Kidney epithelial cell (primary cell): ENCODE measurements around the gene SNRNP40. TPM values are rescaled to one million over a fixed set of nuclear protein-coding genes. Genes with fewer than 3 reads are reported as not detected.
"Not testable (repeated sequence)": the region's sequence is repeated elsewhere in the genome, so short reads cannot be mapped to it uniquely, and the experiment has no call there.

Experiments
- DNase-seq: peaks from one replicate; pipeline ENCODE4 v3.0.0-alpha.2; 2010; ENCODE audit warnings: low read depth
- H3K27me3 ChIP-seq: 2 replicates; pipeline ENCODE4 v1.6.0; 2011; ENCODE audit warnings: low read length; ENCODE audit not compliant: control insufficient read depth, insufficient read depth
- H3K36me3 ChIP-seq: 2 replicates; pipeline ENCODE4 v1.5.1; 2011; ENCODE audit warnings: low read length; ENCODE audit not compliant: control insufficient read depth, insufficient read depth
- H3K4me3 ChIP-seq: 2 replicates; pipeline ENCODE4 v1.5.1; 2011; ENCODE audit warnings: low read depth, mild to moderate bottlenecking, control low read depth, low read length
- total RNA-seq: library from RNA; depleted of rRNA; stranded (reverse); fragments of >200 nt; gene quantifications from 2 replicates; pipeline ENCODE4 v1.2.3, GENCODE V29; 2015
- TF ChIP-seq, protein P1 (sequence below): IDR thresholded peaks from 2 replicates; pipeline ENCODE4 v1.5.1; 2011; ENCODE audit warnings: mild to moderate bottlenecking, moderate library complexity, low read length, control low read depth, inconsistent platforms; ENCODE audit not compliant: insufficient read depth, poor library complexity, severe bottlenecking

Gene SNRNP40
- total RNA-seq, 1 donor from 2014 or later = 67.4 TPM

DNA sequence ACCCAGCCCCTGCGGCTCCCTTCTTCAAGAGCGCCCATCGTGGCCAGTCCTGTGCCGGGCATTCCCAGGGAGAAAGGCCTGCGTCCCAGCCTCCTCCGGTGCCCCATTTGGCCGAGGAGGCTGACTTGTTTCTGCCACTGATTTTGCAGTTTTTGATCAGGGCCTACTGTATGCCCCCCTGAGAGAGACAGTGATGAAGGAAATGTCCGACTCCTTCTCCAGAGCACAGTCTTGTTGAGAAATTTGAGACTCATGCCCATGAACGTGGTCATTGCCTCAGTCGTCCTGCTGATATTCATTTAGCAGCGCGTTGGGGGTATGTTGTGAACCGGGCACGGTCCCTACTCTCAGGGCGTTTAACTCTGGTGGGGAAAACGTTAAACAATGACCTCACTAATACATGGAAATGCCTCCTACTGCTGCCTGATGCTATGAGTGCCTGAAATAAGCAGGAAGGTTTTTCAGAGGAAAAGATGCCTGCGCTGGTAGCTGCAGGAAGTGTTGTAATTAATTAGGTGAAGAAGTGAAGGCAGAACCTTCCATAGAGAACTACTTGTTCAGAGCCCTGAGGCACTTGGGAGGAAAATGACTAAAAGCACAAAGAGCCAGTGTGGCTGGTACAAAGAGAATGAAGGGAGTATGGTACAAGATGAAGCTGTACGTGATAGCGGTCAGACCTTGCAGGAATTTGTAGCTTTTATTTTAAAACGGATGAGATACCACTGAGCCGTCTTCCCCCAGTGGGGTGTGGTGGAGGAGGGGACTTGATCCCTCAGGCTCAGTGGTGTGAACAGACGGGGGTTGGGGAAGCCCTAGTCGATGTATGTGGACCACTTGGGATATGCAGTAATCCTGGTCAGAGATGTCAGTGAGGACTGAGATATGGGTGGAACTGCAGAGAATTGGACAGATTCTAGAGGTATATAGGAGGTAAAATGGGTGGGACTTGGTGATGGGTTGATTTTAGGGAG, 974 bp upstream of the SNRNP40 start:
- TF ChIP-seq, protein P1, sequence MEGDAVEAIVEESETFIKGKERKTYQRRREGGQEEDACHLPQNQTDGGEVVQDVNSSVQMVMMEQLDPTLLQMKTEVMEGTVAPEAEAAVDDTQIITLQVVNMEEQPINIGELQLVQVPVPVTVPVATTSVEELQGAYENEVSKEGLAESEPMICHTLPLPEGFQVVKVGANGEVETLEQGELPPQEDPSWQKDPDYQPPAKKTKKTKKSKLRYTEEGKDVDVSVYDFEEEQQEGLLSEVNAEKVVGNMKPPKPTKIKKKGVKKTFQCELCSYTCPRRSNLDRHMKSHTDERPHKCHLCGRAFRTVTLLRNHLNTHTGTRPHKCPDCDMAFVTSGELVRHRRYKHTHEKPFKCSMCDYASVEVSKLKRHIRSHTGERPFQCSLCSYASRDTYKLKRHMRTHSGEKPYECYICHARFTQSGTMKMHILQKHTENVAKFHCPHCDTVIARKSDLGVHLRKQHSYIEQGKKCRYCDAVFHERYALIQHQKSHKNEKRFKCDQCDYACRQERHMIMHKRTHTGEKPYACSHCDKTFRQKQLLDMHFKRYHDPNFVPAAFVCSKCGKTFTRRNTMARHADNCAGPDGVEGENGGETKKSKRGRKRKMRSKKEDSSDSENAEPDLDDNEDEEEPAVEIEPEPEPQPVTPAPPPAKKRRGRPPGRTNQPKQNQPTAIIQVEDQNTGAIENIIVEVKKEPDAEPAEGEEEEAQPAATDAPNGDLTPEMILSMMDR = no peak
- Histone ChIP-seq H3K27me3 (no peaks in the 10 kb centered on the region), H3K4me3 (peak overlapping the region; percentile 97), H3K36me3 (no peaks in the 10 kb centered on the region)
- no peak for DNase-seq

DNA sequence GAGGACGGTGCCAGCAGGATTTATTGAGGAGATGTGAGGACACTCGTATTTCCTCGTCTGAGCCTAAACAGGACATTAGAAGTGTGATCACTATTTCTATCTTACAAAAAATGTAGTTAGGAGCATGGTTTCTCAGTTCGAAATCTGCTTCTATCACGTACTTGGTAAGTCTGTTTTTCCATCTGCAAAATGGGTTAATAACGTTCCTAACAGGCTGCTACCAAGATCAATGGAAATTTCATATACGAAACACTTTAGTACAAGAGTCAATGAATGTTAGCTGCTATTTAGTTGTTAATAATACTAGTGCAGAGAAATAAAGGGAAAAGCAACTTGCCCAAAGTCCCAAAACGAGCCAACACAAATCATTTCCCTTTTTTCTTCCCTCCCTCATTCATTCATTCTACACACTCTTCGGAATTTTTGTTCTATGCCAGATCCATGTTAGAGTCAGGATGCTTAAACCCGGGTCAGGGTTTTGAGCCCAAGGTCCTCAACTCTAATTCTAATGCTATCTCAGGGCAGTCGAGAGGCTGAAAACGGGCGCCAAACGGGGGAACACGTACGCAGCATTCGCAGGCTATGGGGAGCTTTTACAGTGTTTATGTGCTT, 608 bp downstream of the SNRNP40 start:
- H3K4me3 ChIP-seq = peak overlapping the region; percentile 97
- no peaks in the 10 kb centered on the region for H3K36me3 ChIP-seq
- DNase-seq = no peak
- TF ChIP-seq, protein P1 = no peak
- no peaks in the 10 kb centered on the region for H3K27me3 ChIP-seq

DNA sequence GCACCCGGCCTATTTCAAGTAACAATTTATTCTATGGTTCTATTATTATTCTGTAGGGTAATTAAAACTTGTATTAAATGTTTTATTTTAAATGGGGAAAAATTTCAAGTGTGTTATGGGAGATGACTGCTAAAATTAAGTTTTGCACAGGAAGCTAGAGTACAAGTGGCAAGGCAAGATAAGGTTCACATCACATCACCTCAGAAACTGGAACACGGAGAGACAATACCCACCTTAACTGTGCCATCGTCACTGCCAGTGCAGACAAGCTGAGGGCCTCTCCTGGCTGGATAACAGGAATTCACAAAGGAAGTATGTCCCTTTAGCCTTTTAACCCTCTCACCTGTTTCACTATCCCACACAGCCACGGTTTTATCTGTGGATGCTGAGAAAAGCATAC, 7.6 kb downstream of the SNRNP40 start:
- DNase-seq = no peak
- Histone ChIP-seq H3K4me3 (no peak overlapping the region), H3K27me3 (no peaks in the 10 kb centered on the region), H3K36me3 (no peaks in the 10 kb centered on the region)
- TF ChIP-seq, protein P1 = no peak

DNA sequence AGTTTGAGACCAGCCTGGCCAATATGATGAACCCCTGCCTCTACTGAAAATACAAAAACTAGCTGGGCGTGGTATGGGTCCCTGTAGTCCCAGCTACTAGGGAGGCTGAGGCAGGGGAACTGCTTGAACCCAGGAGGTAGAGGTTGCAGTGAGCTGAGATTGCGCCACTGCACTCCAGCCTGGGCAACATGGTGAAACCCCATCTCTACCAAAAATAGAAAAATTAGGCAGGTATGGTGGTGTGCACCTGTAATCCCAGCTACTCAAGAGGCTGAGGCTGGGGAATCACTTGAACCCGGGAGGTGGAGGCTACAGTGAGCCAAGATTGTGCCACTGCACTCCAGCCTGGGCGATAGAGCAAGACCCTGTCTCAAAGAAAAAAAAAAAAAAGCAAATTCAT, 8.8 kb downstream of the SNRNP40 start:
- H3K27me3 ChIP-seq, H3K4me3 ChIP-seq, DNase-seq, H3K36me3 ChIP-seq: not testable (repeated sequence)

DNA sequence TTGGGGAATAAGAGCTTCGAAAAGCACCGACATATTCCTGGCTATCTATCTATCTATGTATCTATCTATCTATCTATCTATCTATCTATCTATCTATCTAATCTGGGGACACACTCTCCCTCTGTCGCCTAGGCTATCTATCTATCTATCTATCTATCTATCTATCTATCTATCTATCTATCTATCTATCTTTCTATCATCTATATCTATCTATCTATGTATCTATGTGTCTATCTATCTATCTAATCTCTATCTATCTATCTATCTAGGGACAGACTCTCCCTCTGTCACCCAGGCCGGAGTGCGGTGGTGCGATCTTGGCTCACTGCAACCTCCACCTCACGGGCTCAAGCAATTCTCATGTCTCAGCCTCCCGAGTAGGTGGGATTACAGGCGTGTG, 14.2 kb downstream of the SNRNP40 start:
- H3K36me3 ChIP-seq, H3K27me3 ChIP-seq, H3K4me3 ChIP-seq, DNase-seq: not testable (repeated sequence)

DNA sequence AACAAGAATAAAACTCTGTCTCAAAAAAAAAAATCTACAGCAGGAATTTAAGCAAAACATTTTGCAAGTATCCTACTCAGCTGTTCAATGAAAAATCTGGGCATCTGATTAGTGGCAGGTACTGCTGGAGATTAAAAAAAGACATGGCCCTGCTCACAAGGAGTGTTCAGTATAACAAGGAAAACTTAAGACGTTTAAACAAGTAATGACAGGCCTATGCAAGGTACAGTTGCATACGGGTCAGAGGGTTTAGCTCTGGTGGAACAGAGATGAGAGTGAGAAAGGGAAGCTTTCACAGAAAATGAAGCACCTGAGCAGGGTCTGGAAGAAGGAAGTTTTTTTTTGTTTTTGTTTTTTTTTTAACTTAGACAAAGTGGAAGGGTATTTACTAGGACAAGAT, 23.0 kb downstream of the SNRNP40 start:
- Histone ChIP-seq H3K36me3 (peaks cover 1% of the 10 kb centered on the region), H3K27me3 (no peaks in the 10 kb centered on the region)
- DNase-seq = no peak

More for the DNA sequence above, 23.0 kb downstream of the SNRNP40 start:
- TF ChIP-seq, protein P1 = no peak
- no peak overlapping the region for H3K4me3 ChIP-seq
